Esophagus muscularis mucosa (tissue), 4 donors: ENCODE results near the gene SRD5A1. TPM values are rescaled to one million over a fixed set of nuclear protein-coding genes. Genes with fewer than 3 reads are reported as not detected.

Experiments used
- DNase-seq: peaks from one replicate; pipeline ENCODE4 v3.0.0-alpha.2; 2017; ENCODE audit errors: extremely low spot score
- H3K27ac ChIP-seq, 4 donors: fragments of 200-600 bp; sonication (generic); replicated peaks in 1 of 4; 1 replicate in 3 of 4; 2 replicates in 1 of 4; pipeline ENCODE4 v1.5.1; 2016 to 2019; ENCODE audit warnings: mild to moderate bottlenecking in 1 of 4
- H3K27me3 ChIP-seq, 4 donors: fragments of 200-600 bp; sonication (generic); one replicate each; pipeline versions ENCODE4 v1.5.1 to v1.6.0; 2016 to 2019
- H3K36me3 ChIP-seq, 4 donors: fragments of 200-600 bp; sonication (generic); one replicate each; pipeline ENCODE4 v1.5.1; 2016 to 2019
- H3K4me1 ChIP-seq, 4 donors: fragments of 200-600 bp; sonication (generic); one replicate each; pipeline ENCODE4 v1.5.1; 2016 to 2019
- H3K4me3 ChIP-seq, 4 donors: fragments of 200-600 bp; sonication (generic); 1 replicate in 2 of 4; 2 replicates in 2 of 4; pipeline ENCODE4 v1.5.1; 2016 to 2019; ENCODE audit warnings: mild to moderate bottlenecking in 4 of 4, moderate library complexity in 1 of 4
- H3K9me3 ChIP-seq, 4 donors: fragments of 200-600 bp; sonication (generic); 1 replicate in 3 of 4; 2 replicates in 1 of 4; pipeline ENCODE4 v1.5.1; 2016 to 2019
- EP300 ChIP-seq: sonication (generic); formaldehyde crosslinking; IDR thresholded peaks from one replicate; pipeline ENCODE4 v1.6.1; 2017; ENCODE audit warnings: antibody characterized with exemption
- POLR2A ChIP-seq: fragments of 450-650 bp; IDR thresholded peaks from one replicate; pipeline ENCODE4 v1.6.1; 2017; ENCODE audit warnings: antibody characterized with exemption, moderate library complexity, mild to moderate bottlenecking, low read depth
- POLR2AphosphoS5 ChIP-seq, 2 donors: sonication (generic); formaldehyde crosslinking; IDR thresholded peaks; one replicate each; pipeline ENCODE4 v1.6.1; 2017; ENCODE audit warnings: antibody characterized with exemption in 2 of 2
- WGBS: methylation state at CpG from one replicate; pipeline ENCODE4 v1.1.5; 2018; 5-methylcytosine and 5-hydroxymethylcytosine counted together
- intact Hi-C: fragments of 100-400 bp; cut with DNase I; formaldehyde crosslinking; loops from one replicate; pipeline ENCODE4 v1.15.1; 2023
- total RNA-seq, 4 donors: library from RNA; depleted of rRNA; stranded (reverse); fragments of >200 nt; gene quantifications; one replicate each; pipeline versions ENCODE4 v1.1.0 to v1.2.1, GENCODE V29; 2016
- TF ChIP-seq, protein P1 (sequence below), 3 experiments: fragments of 200-600 bp in 2 of 3; fragments of 450-650 bp in 1 of 3; sonication (generic) in 2 of 3; IDR thresholded peaks; one replicate each; pipeline ENCODE4 v1.5.1; 2017 to 2019; ENCODE audit warnings: antibody characterized with exemption in 3 of 3, mild to moderate bottlenecking in 2 of 3, moderate library complexity in 1 of 3

SRD5A1 gene
- total RNA-seq, 4 donors from 2014 or later: 2.2 to 10.3 (median 4.6) TPM

DNA sequence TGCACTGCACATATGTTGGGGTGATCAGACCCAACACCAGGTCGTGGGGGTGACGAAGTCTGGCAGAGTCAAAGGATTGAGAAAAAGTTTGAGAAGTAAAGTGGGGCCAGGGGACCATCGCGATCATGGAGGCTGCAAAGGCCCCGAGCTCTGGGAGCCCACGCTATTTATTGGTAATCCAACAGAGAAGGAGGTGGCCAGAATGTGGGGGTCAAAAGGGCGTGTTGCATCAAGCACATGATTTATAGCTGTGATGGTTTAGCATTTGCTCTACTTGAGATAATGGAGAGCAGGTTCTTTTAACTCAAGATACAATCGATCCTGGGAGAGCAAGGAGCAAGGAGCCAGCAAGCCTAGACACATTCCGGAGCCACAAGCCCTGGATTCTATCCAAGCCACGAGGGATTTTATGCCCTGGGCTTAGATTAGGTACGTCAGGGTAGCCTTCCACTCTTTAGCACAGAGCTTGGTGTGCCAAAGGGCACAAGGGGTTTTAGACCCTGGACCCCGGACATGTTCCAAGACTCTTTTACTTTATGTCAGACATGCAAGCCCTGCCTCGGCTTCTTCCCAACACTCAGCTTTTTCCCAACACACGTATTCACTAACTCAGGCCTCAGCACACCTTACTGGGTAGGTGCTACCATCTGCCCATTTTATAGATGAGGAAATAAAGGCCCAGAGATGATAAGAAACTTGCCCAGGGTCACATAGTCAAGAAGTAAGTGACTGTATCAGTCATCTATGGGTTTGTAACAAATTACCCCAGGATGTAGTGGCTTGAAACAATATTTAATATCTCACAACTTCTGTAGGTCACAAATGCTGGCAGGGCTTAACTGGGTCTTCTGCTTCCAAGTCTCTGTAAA is 39.9 kb upstream of the SRD5A1 start:
- intact Hi-C loops: no loop called here
- WGBS: 86% methylated on average over 13 of the region's 14 CpGs

DNA sequence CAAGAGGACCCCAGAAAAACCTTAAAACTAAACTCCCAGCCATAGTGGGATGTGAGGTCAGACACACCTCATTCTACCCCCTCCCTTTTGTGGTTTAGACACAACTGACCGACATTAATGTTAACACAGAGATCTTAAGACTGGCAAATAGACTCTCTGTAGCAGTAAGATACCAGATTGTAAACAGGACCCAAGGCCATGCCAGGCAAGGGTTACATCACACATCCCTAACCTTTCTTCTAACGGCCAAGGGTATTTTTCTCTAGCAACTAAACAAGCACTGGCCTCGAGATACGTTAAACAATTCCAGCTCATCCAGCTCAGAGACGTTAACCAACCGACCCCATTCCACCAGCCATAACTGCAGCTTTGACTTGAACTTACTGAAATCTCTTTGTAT is 39.2 kb upstream of the SRD5A1 start:
- WGBS: 81% methylated on average over 6 of the region's 6 CpGs
- peaks cover 5 to 16% (median 8%) of the 10 kb centered on the region in 4 donors for H3K4me1 ChIP-seq
- intact Hi-C loops: no loop called here
- H3K27ac ChIP-seq: no peak overlapping the region
- no peaks in the 10 kb centered on the region for H3K27me3 ChIP-seq
- TF ChIP-seq POLR2AphosphoS5 (IDR thresholded peaks at IDR 0.05) (no peak), EP300 (no peak), POLR2A (no peak)
- TF ChIP-seq, protein P1, sequence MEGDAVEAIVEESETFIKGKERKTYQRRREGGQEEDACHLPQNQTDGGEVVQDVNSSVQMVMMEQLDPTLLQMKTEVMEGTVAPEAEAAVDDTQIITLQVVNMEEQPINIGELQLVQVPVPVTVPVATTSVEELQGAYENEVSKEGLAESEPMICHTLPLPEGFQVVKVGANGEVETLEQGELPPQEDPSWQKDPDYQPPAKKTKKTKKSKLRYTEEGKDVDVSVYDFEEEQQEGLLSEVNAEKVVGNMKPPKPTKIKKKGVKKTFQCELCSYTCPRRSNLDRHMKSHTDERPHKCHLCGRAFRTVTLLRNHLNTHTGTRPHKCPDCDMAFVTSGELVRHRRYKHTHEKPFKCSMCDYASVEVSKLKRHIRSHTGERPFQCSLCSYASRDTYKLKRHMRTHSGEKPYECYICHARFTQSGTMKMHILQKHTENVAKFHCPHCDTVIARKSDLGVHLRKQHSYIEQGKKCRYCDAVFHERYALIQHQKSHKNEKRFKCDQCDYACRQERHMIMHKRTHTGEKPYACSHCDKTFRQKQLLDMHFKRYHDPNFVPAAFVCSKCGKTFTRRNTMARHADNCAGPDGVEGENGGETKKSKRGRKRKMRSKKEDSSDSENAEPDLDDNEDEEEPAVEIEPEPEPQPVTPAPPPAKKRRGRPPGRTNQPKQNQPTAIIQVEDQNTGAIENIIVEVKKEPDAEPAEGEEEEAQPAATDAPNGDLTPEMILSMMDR (IDR thresholded peaks at IDR 0.05): no peak
- no peak overlapping the region for H3K4me3 ChIP-seq
- peaks cover 18 to 30% (median 23%) of the 10 kb centered on the region in 4 donors for H3K36me3 ChIP-seq
- no peaks in the 10 kb centered on the region for H3K9me3 ChIP-seq
- DNase-seq: no peak

More for the DNA sequence above, 39.9 kb upstream of the SRD5A1 start:
- Histone ChIP-seq H3K27ac (no peak overlapping the region), H3K36me3 (peaks cover 11 to 23% (median 17%) of the 10 kb centered on the region in 4 donors), H3K9me3 (no peaks in the 10 kb centered on the region), H3K4me3 (no peak overlapping the region), H3K4me1 (peaks cover 5 to 12% (median 7%) of the 10 kb centered on the region in 4 donors), H3K27me3 (no peaks in the 10 kb centered on the region)
- TF ChIP-seq, protein P1 (IDR thresholded peaks at IDR 0.05): no peak
- TF ChIP-seq POLR2AphosphoS5 (IDR thresholded peaks at IDR 0.05): no peak
- no peak for TF ChIP-seq POLR2A
- no peak for TF ChIP-seq EP300
- no peak for DNase-seq

- DNase-seq: no peak
- Histone ChIP-seq H3K36me3 (peaks cover 30 to 44% (median 36%) of the 10 kb centered on the region in 4 donors), H3K27ac (no peak overlapping the region), H3K27me3 (no peaks in the 10 kb centered on the region), H3K4me1 (peaks cover 5 to 16% (median 8%) of the 10 kb centered on the region in 4 donors), H3K4me3 (no peak overlapping the region), H3K9me3 (no peaks in the 10 kb centered on the region)
- WGBS: 84% methylated on average over 3 of the region's 3 CpGs
- intact Hi-C loops: no loop called here
- TF ChIP-seq POLR2A: no peak
- TF ChIP-seq, protein P1 (IDR thresholded peaks at IDR 0.05): no peak
- TF ChIP-seq EP300: no peak
- TF ChIP-seq POLR2AphosphoS5 (IDR thresholded peaks at IDR 0.05): no peak
Observed at GRCh38 chr5:6595405-6595804, 37.8 kb upstream of the SRD5A1 start.

DNA sequence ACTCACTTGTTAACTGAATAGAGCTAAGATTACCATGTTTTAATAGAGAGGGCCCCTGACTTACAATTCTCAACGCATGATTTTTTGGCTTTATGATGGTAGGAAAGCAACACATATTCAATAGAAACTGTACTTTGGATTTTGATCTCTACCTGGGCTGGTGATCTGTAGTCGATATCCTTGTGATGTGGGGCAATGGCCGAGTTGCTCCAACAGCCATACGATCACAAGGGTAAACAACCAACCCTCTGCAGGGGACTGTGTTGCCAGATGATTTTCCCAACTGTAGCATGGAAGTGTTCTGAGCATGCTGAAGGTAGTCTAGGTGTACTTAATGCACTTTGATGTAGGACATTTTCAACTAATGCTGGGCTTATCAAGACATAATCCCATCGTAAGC is 36.9 kb upstream of the SRD5A1 start:
- DNase-seq: no peak
- H3K9me3 ChIP-seq: no peaks in the 10 kb centered on the region
- intact Hi-C loops: no loop called here

More for the DNA sequence above, 36.9 kb upstream of the SRD5A1 start:
- peaks cover 36 to 53% (median 45%) of the 10 kb centered on the region in 4 donors for H3K36me3 ChIP-seq
- TF ChIP-seq, protein P1 (IDR thresholded peaks at IDR 0.05): no peak
- 100% methylated on average over 5 of the region's 5 CpGs for WGBS
- H3K4me3 ChIP-seq: no peak overlapping the region
- no peak overlapping the region for H3K27ac ChIP-seq
- H3K27me3 ChIP-seq: no peaks in the 10 kb centered on the region
- H3K4me1 ChIP-seq: peaks cover 5 to 16% (median 8%) of the 10 kb centered on the region in 4 donors
